Skeletal muscle satellite cell (primary cell): Measurements from ENCODE around the gene CYP3A5.
"Not testable (repeated sequence)": the region's sequence is repeated elsewhere in the genome, so short reads cannot be mapped to it uniquely, and the experiment has no call there.

Source experiments
- H3K27me3 ChIP-seq: 2 replicates; pipeline ENCODE4 v1.7.0; 2013; ENCODE audit warnings: low read length; ENCODE audit not compliant: control insufficient read depth, insufficient read depth
- H3K36me3 ChIP-seq: 2 replicates; pipeline ENCODE4 v1.7.0; 2013; ENCODE audit warnings: mild to moderate bottlenecking, control low read depth, low read length; ENCODE audit not compliant: insufficient read depth
- H3K4me1 ChIP-seq: 2 replicates; pipeline ENCODE4 v1.7.0; 2013; ENCODE audit warnings: low read length; ENCODE audit not compliant: control insufficient read depth, insufficient read depth
- H3K4me2 ChIP-seq: 2 replicates; pipeline ENCODE4 v1.7.0; 2013; ENCODE audit warnings: mild to moderate bottlenecking, low read length
- H3K4me3 ChIP-seq: 2 replicates; pipeline ENCODE4 v1.7.0; 2013; ENCODE audit warnings: low read length
- H3K9ac ChIP-seq: 2 replicates; pipeline ENCODE4 v1.7.0; 2013; ENCODE audit warnings: mild to moderate bottlenecking, low read depth, low read length, moderate library complexity
- H3K9me3 ChIP-seq: replicated peaks from 2 replicates; pipeline ENCODE4 v1.7.0; 2013; ENCODE audit warnings: mild to moderate bottlenecking, control low read depth, low read length

CYP3A5 gene

DNA sequence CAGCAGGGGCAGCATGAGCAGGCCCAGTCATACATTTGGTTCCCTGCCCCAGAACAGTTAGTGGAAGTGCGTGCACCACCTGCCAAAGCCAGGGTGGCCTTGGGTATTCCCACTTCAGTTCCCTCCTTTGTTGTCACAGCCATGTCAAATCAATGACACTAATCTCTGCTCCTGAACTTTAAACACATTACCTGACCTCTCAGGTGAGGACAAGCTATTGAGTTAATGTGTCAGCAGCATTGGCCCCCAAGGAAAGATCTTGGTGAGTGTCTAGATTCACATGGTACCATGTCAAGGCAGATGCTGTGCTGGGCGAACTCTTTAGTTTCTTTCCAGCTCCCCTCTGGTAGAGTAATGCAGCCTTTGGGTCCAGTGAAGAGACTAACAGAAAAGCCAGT, 2.1 kb downstream of the CYP3A5 start:
- no peaks in the 10 kb centered on the region for H3K4me1 ChIP-seq
- H3K9me3 ChIP-seq: no peaks in the 10 kb centered on the region
- H3K4me2 ChIP-seq: no peak overlapping the region
- no peak overlapping the region for H3K9ac ChIP-seq
- peaks cover 19% of the 10 kb centered on the region for H3K27me3 ChIP-seq
- H3K36me3 ChIP-seq: no peaks in the 10 kb centered on the region
- no peak overlapping the region for H3K4me3 ChIP-seq

DNA sequence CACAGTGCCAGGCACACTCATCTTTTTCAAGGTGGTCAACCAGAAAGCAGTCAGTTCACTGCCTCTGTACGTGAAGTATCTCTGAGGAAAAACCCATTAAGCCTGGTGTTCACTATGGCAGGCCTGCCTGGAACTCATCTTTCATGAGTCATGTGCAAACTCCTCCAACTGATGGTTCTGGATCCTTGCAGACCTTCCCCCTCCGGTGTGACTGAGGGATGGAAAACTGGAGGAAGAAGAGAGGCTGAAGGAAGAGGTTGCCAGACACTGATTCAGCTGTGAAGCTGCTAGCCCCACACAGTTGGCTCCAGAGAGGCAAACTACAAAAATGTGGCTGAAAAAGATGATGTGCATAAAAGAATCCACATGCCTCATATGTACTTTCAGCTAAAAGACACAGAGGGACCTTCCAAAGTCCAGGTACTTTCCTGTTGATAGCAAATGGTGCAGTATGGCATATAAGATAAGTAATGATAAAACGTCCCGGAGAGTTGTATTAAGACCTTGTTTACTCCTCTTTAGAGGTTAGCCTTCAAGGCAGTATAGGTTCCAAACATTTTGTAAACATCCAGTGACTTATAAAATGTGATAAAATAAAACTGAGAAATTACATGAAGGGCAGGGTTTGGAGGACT, 2.7 kb downstream of the CYP3A5 start:
- Histone ChIP-seq H3K9ac (no peak overlapping the region), H3K4me1 (no peaks in the 10 kb centered on the region), H3K36me3 (no peaks in the 10 kb centered on the region), H3K4me3 (no peak overlapping the region), H3K9me3 (no peaks in the 10 kb centered on the region), H3K4me2 (no peak overlapping the region), H3K27me3 (peaks cover 19% of the 10 kb centered on the region)

DNA sequence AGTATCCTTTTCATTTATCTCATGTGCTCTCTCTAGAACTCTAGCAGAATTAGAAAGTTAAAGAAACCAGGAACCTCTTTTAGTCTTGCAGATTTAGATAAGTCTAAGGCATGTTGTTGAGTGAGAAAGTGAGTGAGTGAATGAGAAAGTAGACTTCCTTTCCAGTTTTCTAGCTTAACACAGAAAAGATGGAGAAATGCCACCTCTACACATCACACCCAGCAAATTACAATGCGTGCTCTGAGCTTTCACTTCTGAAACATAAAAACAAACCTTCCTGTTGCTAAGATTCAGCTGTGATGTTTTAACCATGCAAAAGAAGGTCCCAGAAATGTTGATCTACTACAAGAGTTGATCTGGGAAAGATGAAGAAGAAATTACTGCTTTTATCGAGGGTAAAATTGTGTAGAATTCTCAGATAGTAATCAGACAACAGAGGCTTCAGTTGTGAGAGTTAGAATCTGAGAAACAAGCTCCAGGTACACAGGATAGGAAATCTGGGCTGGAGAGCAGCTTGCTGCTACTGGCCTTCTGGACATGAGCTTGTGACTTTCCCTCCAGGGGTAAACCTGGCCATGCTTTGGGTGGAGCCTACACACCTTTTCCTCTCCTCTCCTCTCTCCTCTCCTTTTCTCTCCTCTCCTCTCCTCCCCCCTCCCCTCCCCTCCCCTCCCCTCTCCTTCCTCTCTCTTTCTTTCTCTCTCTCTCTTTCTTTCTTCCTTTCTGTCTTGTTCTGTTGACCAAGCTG, 4.6 kb downstream of the CYP3A5 start:
- Histone ChIP-seq H3K4me1 (no peaks in the 10 kb centered on the region), H3K36me3 (no peaks in the 10 kb centered on the region), H3K27me3 (peaks cover 13% of the 10 kb centered on the region), H3K9ac (no peak overlapping the region), H3K4me3 (no peak overlapping the region), H3K9me3 (no peaks in the 10 kb centered on the region), H3K4me2 (no peak overlapping the region)

DNA sequence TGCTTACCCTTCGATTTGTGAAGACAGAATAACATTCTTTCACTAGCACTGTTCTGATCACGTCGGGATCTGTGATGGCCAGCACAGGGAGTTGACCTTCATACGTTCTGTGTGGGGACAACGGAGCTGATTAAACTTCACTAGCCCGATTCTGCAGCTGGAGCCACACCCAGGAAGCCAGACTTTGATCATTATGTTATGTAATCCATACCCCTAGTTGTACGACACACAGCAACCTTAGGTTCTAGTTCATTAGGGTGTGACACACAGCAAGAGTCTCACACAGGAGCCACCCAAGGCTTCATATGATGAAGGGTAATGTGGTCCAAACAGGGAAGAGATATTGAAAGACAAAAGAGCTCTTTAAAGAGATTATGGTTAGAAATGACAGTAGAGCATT, 7.2 kb downstream of the CYP3A5 start:
- Histone ChIP-seq H3K4me1 (no peaks in the 10 kb centered on the region), H3K9ac (no peak overlapping the region), H3K4me2 (no peak overlapping the region), H3K4me3 (no peak overlapping the region), H3K27me3 (peaks cover 10% of the 10 kb centered on the region), H3K36me3 (no peaks in the 10 kb centered on the region), H3K9me3 (no peaks in the 10 kb centered on the region)

DNA sequence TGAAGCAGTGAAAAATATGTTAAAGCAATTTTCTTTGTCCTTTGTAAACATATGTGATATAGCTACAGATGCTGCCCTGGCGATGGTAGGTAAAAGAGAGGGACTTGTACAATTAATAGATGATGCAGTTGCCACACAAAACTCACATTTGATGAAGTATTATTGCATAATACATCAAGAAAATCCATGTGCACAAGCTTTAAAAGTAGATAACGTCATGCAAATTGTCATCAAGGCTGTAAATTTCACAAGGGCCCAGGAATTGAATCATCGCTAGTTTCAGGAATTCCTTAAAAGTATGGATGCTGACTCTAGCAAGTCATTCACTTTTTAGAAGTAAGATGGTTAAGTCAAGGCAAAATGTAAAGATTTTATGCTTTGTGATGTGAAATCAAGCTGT, 10.0 kb downstream of the CYP3A5 start:
- H3K27me3 ChIP-seq: no peaks in the 10 kb centered on the region
- H3K4me3 ChIP-seq: no peak overlapping the region
- no peak overlapping the region for H3K4me2 ChIP-seq
- H3K9ac ChIP-seq: no peak overlapping the region
- no peaks in the 10 kb centered on the region for H3K4me1 ChIP-seq
- H3K36me3 ChIP-seq: no peaks in the 10 kb centered on the region
- no peaks in the 10 kb centered on the region for H3K9me3 ChIP-seq

DNA sequence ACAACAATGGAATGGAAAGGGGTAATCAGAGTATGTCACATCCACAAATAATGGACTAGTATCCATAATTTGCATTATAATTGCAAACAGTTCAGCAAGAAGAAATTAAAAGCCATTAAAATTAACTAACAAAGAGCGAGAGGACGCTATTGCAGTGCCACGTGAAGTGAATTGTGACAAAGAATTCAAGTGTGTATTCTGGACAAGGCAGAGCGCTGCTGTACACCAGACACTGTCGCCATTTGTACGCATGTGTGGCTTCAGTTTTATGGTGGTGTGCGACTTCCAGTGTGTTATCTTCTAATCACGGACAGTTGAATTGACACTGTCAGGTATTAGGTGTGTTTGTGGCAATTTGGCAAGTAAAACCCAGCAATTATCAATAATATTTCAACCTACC, 11.3 kb downstream of the CYP3A5 start:
- Histone ChIP-seq H3K4me3 (no peak overlapping the region), H3K27me3 (no peaks in the 10 kb centered on the region), H3K36me3 (no peaks in the 10 kb centered on the region), H3K9me3 (no peaks in the 10 kb centered on the region), H3K4me1 (no peaks in the 10 kb centered on the region), H3K4me2 (no peak overlapping the region), H3K9ac (no peak overlapping the region)

DNA sequence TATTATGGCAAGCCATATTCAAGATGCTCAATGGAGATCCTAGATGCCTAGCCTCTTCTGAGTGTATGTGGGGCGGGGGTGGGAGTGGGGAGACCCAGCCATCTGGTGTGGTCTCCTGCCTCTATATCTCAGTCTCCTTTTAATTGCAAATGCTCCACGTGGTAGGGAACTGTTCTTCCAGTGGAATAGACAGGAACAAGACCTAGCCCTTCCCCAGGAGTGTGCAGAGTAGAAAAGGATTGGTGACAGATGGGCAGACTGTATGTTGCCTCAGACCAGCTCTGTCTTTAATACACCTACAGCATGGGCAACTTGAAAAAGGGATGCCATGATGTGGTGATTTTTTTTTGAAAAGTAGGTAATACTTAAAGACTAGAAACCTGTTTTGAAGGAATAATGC, 12.6 kb downstream of the CYP3A5 start:
- Histone ChIP-seq H3K4me1 (no peaks in the 10 kb centered on the region), H3K27me3 (no peaks in the 10 kb centered on the region), H3K9ac (no peak overlapping the region), H3K4me3 (no peak overlapping the region), H3K36me3 (no peaks in the 10 kb centered on the region), H3K9me3 (no peaks in the 10 kb centered on the region), H3K4me2 (no peak overlapping the region)

DNA sequence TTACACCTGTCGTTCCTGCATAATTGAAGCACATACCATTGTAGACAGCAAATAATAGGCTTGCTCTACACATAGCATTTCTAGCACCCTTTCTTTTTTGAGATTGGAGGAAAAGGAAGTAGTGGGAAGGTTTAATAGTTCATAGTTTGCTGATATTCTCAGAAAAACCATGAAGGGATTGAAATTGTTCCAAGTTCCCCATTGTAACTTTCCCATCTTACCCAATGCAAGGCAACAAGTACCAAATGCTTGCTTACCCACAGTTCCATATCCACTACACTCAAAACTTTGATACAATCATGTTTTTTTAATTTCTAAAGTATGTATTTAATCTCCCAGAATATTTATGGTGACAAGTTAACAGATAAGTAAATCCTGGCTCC, 13.8 kb downstream of the CYP3A5 start:
- H3K9ac ChIP-seq: no peak overlapping the region
- H3K4me2 ChIP-seq: no peak overlapping the region
- H3K27me3 ChIP-seq: no peaks in the 10 kb centered on the region
- H3K4me3 ChIP-seq: no peak overlapping the region
- no peaks in the 10 kb centered on the region for H3K9me3 ChIP-seq
- H3K36me3 ChIP-seq: no peaks in the 10 kb centered on the region
- no peaks in the 10 kb centered on the region for H3K4me1 ChIP-seq

DNA sequence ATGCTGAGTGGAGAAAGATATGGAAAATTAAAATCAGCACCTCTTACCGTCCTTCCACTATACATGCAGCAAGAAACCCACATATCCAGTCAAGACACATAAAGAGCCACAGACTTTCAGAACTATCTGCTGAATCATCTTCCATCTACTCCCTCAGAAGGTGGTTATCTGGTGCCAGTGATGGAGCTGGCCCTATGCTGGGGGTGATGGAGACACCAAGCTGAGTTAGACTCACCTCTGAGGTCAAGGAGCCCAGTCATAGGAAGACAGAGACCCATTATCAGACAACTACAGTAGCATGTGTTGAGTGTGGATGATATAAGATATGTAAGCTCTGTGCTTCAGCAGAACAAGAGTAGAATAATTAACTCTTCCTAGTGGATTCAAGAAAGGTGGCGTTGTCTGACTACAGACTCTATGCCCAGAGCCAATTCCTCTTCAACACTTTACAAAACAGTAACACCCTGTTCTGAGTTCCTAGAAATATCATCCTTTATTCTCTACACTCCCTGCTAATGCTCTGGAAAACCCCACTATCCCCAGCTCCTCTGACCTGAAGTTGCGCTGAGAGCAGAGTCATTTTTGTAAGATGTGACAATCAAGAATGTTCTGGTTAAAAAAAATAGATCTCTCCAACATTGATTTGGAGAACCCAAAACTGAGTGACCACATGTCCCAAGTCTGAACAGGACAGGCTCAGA, 14.3 kb downstream of the CYP3A5 start:
- Histone ChIP-seq H3K36me3 (no peaks in the 10 kb centered on the region), H3K4me2 (no peak overlapping the region), H3K4me1 (no peaks in the 10 kb centered on the region), H3K4me3 (no peak overlapping the region), H3K9me3 (no peaks in the 10 kb centered on the region), H3K9ac (no peak overlapping the region), H3K27me3 (no peaks in the 10 kb centered on the region)

DNA sequence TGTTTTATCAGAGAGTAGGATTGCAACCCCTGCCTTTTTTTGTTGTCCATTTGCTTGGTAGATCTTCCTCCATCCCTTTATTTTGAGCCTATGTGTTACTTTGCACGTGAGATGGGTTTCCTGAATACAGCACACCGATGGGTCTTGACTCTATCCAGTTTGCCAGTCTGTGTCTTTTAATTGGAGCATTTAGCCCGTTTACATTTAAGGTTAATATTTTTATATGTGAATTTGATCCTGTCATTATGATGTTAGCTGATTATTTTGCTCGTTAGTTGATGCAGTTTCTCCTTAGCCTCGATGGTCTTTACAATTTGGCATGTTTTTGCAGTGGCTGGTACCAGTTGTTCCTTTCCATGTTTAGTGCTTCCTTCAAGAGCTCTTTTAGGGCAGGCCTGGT, 21.9 kb downstream of the CYP3A5 start:
- not testable (repeated sequence) for H3K9me3 ChIP-seq, H3K4me3 ChIP-seq, H3K4me1 ChIP-seq, H3K4me2 ChIP-seq, H3K36me3 ChIP-seq, H3K27me3 ChIP-seq, H3K9ac ChIP-seq

DNA sequence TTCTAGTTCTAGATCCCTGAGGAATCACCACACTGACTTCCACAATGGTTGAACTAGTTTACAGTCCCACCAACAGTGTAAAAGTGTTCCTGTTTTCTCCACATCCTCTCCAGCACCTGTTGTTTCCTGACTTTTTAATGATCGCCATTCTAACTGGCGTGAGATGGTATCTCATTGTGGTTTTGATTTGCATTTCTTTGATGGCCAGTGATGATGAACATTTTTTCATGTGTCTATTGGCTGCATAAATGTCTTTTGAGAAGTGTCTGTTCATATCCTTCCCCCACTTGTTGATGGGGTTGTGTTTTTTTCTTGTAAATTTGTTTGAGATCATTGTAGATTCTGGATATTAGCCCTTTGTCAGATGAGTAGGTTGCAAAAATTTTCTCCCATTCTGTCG, 25.2 kb downstream of the CYP3A5 start:
- H3K9ac ChIP-seq, H3K27me3 ChIP-seq, H3K36me3 ChIP-seq, H3K4me2 ChIP-seq, H3K4me1 ChIP-seq, H3K4me3 ChIP-seq, H3K9me3 ChIP-seq: not testable (repeated sequence)

DNA sequence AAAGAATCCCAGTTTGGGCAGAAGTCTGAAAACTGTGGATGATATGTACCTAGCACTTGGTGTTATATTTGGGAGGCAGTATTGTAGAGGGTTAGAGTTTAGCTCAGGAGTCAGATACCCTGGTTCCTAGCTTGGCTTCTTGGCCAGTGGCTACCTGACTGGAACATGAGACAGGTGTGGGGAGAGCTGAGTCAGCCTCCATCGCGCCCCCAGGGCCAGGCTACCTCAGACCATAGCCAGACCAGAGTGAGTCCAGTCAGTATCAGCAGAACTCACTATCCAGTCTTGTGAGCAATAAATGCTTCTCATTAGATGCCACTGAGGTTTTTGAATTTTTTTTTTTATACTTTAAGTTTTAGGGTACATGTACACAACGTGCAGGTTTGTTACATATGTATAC, 26.0 kb downstream of the CYP3A5 start:
- no peaks in the 10 kb centered on the region for H3K27me3 ChIP-seq
- H3K9me3 ChIP-seq: no peaks in the 10 kb centered on the region
- no peaks in the 10 kb centered on the region for H3K4me1 ChIP-seq
- H3K4me3 ChIP-seq: no peak overlapping the region
- H3K9ac ChIP-seq: no peak overlapping the region
- no peaks in the 10 kb centered on the region for H3K36me3 ChIP-seq
- H3K4me2 ChIP-seq: no peak overlapping the region
